ENCODE measurements around the gene SYT9.
"Not testable (repeated sequence)": the region's sequence is repeated elsewhere in the genome, so short reads cannot be mapped to it uniquely, and the experiment has no call there.

Gene SYT9

GRCh38 chr11:7275133-7275532, 23.4 kb downstream of the SYT9 start:
- no peak for DNase-seq

GRCh38 chr11:7278314-7278917, 26.7 kb downstream of the SYT9 start:
- DNase-seq, result peak; percentile 37

- no peak for DNase-seq
Observed at GRCh38 chr11:7279676-7280075, 28.0 kb downstream of the SYT9 start.

- DNase-seq, result no peak
Observed at GRCh38 chr11:7281079-7281478, 29.4 kb downstream of the SYT9 start.

- DNase-seq, result no peak
Observed at GRCh38 chr11:7281809-7282208, 30.1 kb downstream of the SYT9 start.

GRCh38 chr11:7286178-7286577, 34.5 kb downstream of the SYT9 start:
- no peak for DNase-seq

GRCh38 chr11:7291100-7291829, 39.6 kb downstream of the SYT9 start:
- no peak for DNase-seq

GRCh38 chr11:7292922-7293321, 41.2 kb downstream of the SYT9 start:
- DNase-seq, result no peak

GRCh38 chr11:7299393-7299792, 47.7 kb downstream of the SYT9 start:
- DNase-seq, result no peak

- no peak for DNase-seq
Observed at GRCh38 chr11:7300281-7300680, 48.6 kb downstream of the SYT9 start.

- DNase-seq, result no peak
Observed at GRCh38 chr11:7303146-7303545, 51.4 kb downstream of the SYT9 start.

GRCh38 chr11:7306900-7307299, 55.2 kb downstream of the SYT9 start:
- DNase-seq, result no peak

GRCh38 chr11:7307836-7308235, 56.1 kb downstream of the SYT9 start:
- DNase-seq, result no peak

GRCh38 chr11:7311903-7312302, 60.2 kb downstream of the SYT9 start:
- no peak for DNase-seq

- DNase-seq, result no peak
Observed at GRCh38 chr11:7314811-7315604, 63.3 kb downstream of the SYT9 start.

GRCh38 chr11:7319501-7319900, 67.8 kb downstream of the SYT9 start:
- DNase-seq, result no peak

- DNase-seq, result no peak
Observed at GRCh38 chr11:7320306-7320705, 68.6 kb downstream of the SYT9 start.

GRCh38 chr11:7321473-7322450, 70.1 kb downstream of the SYT9 start:
- no peak for DNase-seq

GRCh38 chr11:7332451-7332850, 80.7 kb downstream of the SYT9 start:
- DNase-seq, result no peak

GRCh38 chr11:7332962-7333361, 81.3 kb downstream of the SYT9 start:
- DNase-seq, result peak; percentile 8

- not testable (repeated sequence) for DNase-seq
Observed at GRCh38 chr11:7335442-7335841, 83.7 kb downstream of the SYT9 start.

GRCh38 chr11:7341551-7341950, 89.8 kb downstream of the SYT9 start:
- DNase-seq, result no peak
